ENCODE measurements around the gene FN1.

Gene FN1

GRCh38 chr2:215356334-215356947 is 79.4 kb downstream of the FN1 start:
- TF ChIP-seq, protein P1, sequence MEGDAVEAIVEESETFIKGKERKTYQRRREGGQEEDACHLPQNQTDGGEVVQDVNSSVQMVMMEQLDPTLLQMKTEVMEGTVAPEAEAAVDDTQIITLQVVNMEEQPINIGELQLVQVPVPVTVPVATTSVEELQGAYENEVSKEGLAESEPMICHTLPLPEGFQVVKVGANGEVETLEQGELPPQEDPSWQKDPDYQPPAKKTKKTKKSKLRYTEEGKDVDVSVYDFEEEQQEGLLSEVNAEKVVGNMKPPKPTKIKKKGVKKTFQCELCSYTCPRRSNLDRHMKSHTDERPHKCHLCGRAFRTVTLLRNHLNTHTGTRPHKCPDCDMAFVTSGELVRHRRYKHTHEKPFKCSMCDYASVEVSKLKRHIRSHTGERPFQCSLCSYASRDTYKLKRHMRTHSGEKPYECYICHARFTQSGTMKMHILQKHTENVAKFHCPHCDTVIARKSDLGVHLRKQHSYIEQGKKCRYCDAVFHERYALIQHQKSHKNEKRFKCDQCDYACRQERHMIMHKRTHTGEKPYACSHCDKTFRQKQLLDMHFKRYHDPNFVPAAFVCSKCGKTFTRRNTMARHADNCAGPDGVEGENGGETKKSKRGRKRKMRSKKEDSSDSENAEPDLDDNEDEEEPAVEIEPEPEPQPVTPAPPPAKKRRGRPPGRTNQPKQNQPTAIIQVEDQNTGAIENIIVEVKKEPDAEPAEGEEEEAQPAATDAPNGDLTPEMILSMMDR (IDR thresholded peaks at IDR 0.05), result no peak
- DNase-seq (ENCODE audit: low spot score), result no peak
- no peak overlapping the region for H3K4me3 ChIP-seq

DNA sequence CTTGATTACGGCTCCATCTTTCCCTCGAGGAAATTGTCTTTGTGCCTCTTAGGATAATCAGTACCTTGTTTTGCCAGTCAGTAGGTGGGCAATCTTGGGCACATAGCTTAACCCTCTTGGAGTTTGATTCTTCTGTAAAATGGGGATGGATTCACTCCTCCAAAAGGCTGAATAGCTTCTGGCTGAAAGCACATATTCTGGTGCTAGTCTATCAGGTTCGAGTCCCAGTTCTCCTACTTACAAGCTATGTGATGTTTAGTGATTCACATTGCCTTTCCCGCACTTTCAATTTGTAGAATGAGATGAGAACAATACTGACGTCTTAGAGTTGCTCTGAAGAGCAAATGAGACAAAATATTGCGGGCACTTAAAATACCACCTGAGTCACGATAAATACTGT is 80.1 kb downstream of the FN1 start:
- no peak for DNase-seq (ENCODE audit: low spot score)
- TF ChIP-seq, protein P1 (IDR thresholded peaks at IDR 0.05), result no peak
- Histone ChIP-seq H3K4me3 (no peak overlapping the region), H3K27ac (no peak overlapping the region)

More at GRCh38 chr2:215356334-215356947, 79.4 kb downstream of the FN1 start:
- no peak overlapping the region for H3K27ac ChIP-seq

GRCh38 chr2:215354771-215355695 is 80.8 kb downstream of the FN1 start:
- no peak overlapping the region for H3K27ac ChIP-seq
- H3K4me3 ChIP-seq, result no peak overlapping the region
- no peak for DNase-seq (ENCODE audit: low spot score)
- TF ChIP-seq, protein P1 (IDR thresholded peaks at IDR 0.05), result no peak

- Histone ChIP-seq H3K4me3 (no peak overlapping the region), H3K27ac (no peak overlapping the region)
- DNase-seq (ENCODE audit: low spot score), result no peak
- TF ChIP-seq, protein P1 (IDR thresholded peaks at IDR 0.05), result no peak
Measured at GRCh38 chr2:215352602-215353001, 83.3 kb downstream of the FN1 start.

DNA sequence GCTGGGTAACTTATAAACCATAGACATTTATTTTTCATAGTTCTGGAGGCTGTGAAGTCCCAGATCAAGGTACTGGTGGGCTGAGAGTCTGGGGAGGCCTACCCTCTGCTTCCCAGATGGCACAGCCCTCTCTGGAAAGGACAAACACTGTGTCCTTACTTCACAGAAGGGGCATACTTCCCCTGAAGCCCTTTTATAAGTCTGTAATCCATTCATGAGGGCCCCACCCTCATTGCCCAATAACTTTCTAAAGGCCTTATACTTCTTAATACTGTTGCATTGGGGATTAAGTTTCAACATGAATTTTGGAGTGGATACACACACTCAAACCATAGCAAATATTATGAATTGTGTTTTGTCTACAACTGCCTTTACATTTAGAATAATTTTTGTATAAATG is 88.0 kb downstream of the FN1 start:
- H3K27ac ChIP-seq, result no peak overlapping the region
- H3K4me3 ChIP-seq, result no peak overlapping the region
- TF ChIP-seq, protein P1 (IDR thresholded peaks at IDR 0.05), result no peak
- DNase-seq (ENCODE audit: low spot score), result no peak

GRCh38 chr2:215338883-215339679 is 96.8 kb downstream of the FN1 start:
- DNase-seq (ENCODE audit: low spot score), result no peak
- TF ChIP-seq, protein P1 (IDR thresholded peaks at IDR 0.05), result no peak
- no peak overlapping the region for H3K27ac ChIP-seq
- H3K4me3 ChIP-seq, result no peak overlapping the region

Data from coronary artery (tissue), 2 donors.